Nucleus accumbens (tissue), 56 donors: Measurements from ENCODE around the gene AQP9.
"Not testable (repeated sequence)": the region's sequence is repeated elsewhere in the genome, so short reads cannot be mapped to it uniquely, and the experiment has no call there.

Experiments used
- DNase-seq, 56 donors: peaks; one replicate each; lab custom pipeline; 2025; lab: John Stamatoyannopoulos, UW

AQP9 gene

GRCh38 chr15:58138106-58138505 lies at the start of gene AQP9:
Gene AQP9 (plus strand): TSS chr15:58138381. CDS start chr15:58138566, 185 bp downstream.
- DNase-seq: peak in 4 of 56 donors; percentile 2 to 17 (median 4)

- DNase-seq: no peak
Measured at GRCh38 chr15:58095415-58095814, 42.8 kb upstream of the AQP9 start.

GRCh38 chr15:58096529-58097084 lies 41.6 kb upstream of the AQP9 start:
- no peak for DNase-seq

DNA sequence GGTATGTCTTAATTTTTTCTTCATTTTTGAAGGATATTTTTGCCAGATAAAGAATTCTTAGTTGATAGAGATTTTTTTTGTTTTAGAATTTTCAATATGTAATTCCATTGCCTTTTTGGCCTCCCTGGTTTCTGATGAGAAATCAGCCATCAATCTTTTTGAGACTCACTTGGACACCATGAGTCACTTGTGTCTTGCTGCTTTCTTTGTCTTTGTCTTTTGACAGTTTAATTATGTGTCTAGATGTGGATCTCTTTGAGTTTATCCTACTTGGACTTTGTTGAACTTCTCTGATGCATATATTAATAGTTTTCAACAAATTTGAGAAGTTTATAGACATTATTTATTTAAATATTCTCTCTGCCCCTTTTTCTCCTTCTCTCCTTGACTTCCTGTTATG lies 34.7 kb upstream of the AQP9 start:
- no peak for DNase-seq

GRCh38 chr15:58108117-58108516 lies 30.1 kb upstream of the AQP9 start:
- no peak for DNase-seq

- DNase-seq: no peak
Measured at GRCh38 chr15:58109419-58109818, 28.8 kb upstream of the AQP9 start.

- no peak for DNase-seq
Measured at GRCh38 chr15:58110999-58111717, 27.0 kb upstream of the AQP9 start.

- no peak for DNase-seq
Measured at GRCh38 chr15:58111718-58112104, 26.5 kb upstream of the AQP9 start.

DNA sequence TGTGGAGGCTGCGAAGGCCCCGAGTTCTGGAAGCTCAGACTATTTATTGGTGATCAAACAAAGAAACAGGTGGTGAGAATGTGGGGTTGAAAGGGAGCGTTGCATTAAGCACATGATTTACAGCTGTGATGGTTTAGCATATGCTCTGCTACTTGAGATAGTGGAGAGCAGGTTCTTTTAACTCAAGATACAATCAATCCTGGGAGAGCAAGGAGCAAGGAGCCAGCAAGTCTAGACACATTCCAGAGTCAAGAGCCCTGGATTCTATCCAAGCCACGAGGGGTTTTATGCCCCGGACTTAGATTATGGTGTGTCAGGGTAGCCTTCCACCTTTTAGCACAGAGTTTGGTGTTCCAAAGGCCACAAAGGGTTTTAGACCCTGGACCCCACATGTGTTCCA lies 24.8 kb upstream of the AQP9 start:
- DNase-seq: not testable (repeated sequence)

DNA sequence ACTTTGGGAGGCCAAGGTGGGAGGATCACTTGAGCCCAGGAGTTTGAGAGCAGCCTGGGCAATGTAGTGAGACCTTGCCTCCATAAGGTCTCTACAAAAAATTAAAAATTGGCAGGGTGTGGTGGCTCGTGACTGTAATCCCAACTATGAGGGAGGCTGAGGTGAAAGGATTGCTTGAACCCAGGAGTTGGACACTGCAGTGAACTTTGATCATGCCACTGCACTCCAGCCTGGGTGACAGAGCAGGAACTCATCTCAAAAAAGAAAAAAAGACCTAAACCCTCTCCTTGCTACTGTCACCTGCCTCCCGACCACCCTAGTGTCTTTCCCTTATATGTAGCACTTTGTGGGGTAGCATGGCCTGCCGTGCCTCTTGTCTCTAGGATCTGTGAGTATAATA lies 23.8 kb upstream of the AQP9 start:
- DNase-seq: no peak

GRCh38 chr15:58114812-58115211 lies 23.4 kb upstream of the AQP9 start:
- no peak for DNase-seq

- DNase-seq: no peak
Measured at GRCh38 chr15:58115692-58116091, 22.5 kb upstream of the AQP9 start.

DNA sequence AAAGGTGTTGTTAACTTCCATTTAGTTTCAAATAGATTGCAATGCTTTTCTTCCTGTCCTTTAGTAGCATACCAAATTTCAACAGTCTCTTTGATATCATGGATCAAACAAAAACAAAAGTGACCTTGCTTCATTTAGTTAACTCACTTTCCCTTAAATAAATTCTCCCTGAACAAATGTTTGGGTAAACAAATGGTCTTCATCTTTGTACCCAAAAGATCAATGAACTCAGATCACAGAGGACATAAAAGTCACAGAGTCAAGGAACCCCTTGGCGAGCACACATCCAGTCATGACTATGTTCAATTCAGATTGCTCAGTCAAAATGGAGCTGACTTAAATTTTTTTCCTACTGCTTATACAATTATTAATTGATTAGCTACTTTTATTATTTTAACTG lies 20.6 kb upstream of the AQP9 start:
- DNase-seq: no peak

DNA sequence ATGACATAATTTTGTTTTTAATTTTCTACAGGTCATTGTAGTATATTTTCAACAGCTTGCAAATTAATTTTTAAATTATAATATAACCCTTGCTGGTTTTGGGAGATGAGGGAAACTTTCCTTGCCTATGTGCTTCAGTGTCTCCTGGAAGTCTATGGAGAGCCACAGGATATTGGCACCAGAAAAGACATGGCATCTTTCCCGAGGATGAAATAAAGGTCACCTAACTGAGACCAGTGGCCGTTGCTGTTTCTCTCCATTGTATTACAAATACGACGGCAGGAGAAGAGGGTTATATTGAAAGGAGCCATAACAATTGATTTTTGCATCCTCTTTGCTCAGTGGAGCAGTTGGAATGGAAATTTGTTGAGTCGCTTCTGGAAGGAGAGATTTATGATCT lies 19.9 kb upstream of the AQP9 start:
- no peak for DNase-seq

GRCh38 chr15:58119016-58119415 lies 19.2 kb upstream of the AQP9 start:
- DNase-seq: no peak

GRCh38 chr15:58124585-58124984 lies 13.6 kb upstream of the AQP9 start:
- no peak for DNase-seq

DNA sequence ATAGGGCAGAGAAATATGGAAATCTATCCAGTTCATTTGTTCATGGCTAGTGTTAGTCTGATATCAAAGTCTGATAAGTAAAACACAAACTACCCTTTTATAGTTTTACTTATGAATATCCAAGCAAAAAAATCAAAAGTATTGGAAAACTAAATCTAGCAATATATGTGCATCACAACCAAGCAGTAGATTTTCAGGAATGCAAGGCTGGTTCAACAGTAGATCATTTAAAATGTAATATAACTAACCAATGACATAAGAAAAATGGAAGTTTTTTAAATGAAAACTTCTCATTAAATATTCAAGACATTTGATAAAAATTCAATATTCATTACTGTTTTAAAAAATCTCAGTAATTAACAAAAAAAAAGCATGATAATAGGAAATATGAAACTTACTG lies 12.8 kb upstream of the AQP9 start:
- DNase-seq: no peak

GRCh38 chr15:58134886-58135285 lies 3.3 kb upstream of the AQP9 start:
- no peak for DNase-seq

DNA sequence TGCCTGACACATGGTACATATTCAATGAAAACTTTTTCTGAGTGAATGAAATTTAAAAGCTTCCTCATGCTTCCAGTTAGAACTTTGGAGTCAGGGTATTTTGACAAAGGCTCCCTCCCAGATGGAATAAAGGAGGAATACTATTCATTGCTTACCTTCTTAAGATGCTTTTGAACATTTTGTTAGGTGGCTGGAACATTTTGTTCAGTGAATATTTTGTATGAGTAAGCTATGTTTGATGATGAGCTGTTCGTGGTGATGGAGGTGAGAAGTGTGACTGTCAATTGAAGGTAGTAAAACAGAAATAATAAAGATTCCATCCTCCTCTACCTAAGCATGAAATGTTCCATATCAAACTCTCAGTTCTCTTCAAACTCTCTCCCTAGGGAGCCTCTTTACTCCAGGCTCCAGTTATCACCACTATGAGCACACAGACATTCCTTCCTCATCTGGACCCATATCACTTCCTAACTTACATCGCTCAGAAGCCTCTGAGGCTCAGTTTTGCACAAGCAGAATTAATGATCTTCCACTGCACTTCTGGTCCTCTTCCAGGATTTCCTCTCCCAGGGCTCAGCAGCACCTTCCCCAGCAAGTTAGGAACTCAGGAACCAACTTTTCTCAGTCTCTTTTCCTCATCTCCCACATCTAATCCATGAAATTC lies 2.5 kb upstream of the AQP9 start:
- no peak for DNase-seq

- DNase-seq: no peak
Measured at GRCh38 chr15:58136731-58137130, 1.4 kb upstream of the AQP9 start.

DNA sequence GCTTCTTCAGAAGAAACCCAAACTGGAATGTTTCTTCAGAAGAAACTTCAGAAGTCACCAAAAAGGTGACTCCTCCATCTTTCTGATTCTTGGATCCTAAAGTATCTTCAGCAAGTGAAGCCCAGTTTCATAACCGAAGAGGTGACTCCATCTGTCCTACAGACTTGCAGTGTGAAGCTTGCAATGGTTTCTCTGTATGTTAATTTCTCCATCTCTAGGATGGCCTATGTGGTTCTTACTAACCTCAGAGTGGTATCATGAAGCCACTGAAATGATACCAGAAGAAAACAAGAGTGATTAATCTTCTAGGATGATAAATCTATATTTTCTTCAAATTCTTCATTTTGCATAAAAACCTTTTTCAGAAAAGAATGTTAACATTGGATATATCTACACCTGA lies 495 bp upstream of the AQP9 start:
- DNase-seq: no peak
